ENCODE results near the gene CILP2.

The CILP2 gene

DNA sequence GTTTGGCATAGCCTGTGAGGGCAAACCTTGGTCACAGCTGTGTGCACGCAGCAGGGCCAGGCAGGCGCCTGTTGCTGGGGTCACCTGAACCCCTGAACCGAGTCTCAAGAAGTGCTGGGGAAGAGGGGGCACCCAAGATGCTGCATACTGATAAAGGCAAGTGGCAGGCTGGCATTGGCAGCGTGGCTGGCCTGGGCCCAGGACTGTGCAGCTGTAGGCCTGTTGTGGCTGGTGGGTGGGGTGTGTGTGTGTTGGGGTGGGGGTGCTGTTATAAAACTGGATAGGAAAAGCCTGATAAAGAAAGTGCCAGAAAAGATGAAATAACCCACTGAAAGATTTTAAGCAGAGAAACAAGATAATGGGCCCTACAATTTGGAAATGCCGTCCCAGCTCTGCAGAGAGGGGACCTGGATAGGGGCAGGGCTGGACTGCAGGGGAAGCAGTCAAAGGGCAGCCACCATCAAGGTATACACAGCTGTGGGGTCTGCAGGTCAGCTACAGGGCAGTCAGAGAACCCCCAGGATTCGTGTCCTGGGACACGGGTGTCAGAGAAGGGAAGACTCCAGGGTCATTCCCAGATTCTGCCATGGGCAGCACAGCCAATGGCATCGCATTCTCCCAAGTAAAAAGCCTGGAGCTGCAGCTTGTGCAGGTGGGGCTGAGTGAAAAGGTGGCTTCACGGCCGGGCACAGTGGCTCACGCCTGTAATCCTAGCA, 33.2 kb downstream of the CILP2 start:
- DNase-seq = no peak

DNA sequence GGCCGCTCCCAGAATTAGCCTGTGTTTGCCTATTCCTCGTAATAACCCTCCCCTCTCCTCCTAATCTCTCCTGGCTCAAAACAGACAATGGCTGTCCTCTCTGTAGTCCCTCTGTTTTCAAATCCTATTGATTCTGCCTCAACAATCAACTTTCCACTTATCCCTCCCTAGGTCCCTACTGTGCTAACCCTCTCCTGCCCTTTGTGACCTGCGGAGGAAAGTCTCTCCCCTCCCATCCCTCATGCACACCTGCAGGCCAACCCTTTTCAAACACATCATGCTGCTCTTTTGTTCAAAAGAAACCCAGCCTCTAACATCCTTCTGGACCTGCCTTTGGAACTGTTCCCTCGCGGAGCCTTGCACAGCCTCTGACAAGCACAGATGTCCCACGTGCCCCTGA, 37.3 kb downstream of the CILP2 start:
- DNase-seq = no peak

DNA sequence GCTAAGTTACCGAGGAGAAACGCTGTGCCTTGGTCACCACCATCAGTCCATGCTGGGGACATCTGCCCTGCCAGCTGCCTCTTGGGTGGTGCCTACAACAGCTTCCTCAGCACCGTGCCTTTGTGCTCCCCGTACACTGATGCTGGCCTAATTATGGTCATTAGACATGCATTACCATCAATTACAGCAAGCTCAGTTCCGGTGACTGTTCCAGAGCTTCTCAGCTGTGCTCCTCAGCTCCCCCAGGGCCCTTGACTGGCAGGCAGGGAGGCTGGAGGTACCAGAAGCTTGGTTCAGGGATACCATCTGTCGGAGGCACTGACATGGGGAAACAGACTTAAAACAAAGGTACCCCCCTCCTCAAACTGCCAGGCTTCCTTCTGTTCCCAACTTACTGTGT, 40.2 kb downstream of the CILP2 start:
- no peak for DNase-seq

DNA sequence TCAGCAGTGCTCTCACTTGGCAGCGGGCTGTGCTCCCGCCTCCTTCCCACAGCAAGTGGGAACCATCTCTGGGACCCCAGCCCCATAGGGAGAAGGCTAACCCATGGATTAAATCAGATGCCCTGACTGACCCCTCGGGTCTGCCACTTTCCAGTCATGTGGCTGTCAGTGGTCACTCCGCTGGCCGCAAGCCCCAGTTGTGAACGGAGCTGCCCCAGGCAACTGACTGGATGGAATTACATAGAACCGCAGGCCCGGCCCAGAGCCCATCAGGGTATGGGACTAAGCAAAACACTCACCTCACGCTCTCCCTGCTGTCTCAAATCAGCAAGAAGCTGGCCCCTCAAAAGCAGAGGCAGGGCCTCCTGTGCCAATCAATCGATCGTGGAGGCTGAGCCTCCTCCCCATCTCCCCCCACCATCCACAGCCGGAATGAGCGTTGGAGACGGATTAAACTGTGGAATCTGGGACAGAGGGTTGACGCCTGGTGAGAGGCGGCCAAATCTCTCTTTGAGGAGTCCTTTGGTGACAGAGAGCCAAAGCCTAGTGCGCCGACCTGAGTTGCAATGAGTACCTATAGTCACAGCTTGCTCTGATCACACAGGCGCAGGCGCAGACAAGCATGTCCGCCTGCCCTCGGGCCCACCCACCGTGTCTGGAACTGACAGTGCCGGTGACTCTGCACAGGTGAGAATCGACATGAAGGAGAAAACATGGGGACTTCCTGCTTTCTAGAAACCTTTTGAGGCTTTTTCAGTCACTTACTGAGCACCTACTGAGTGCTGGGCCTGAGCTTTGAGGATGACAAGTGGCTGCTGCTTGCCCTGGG, 41.7 kb downstream of the CILP2 start:
- DNase-seq = no peak

DNA sequence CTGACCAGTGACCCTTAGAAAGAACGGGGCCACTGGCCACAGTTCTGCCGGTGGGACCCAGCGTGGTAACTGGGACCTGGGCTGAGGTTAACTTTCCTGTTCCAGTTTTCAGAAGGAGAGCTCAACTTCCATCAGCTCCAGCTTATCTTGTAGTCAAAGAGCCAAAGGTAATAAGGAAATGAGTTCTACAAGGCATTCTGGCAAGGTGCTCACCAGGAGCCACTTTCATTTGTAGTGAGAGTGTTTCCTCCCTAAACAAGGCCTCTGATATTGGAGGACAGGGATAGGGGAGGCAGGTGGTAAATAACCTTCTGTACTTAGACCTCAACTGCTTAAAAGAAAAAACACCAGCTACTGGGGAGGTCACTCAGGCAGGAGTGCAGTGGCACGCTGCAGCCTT, 42.4 kb downstream of the CILP2 start:
- DNase-seq = no peak

DNA sequence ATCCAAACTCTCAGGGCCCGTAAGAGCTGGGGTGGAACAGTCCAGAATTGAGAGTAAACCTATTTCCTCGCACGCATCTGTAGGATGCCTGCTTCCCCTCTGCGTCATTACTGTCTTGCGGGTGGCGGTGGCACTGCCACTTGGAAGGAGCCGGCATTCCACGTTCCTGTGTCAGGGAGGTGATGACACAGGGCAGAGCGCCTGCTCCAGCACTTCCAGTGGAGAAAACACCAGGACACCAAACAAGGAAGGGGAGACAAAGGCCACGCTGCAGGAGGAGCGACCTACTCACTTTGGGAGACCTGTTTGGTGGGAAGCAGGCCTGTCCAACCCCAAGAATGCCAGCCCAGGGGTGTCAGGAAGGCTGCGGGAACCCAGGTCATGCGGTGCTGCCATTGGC, 43.3 kb downstream of the CILP2 start:
- DNase-seq = no peak

DNA sequence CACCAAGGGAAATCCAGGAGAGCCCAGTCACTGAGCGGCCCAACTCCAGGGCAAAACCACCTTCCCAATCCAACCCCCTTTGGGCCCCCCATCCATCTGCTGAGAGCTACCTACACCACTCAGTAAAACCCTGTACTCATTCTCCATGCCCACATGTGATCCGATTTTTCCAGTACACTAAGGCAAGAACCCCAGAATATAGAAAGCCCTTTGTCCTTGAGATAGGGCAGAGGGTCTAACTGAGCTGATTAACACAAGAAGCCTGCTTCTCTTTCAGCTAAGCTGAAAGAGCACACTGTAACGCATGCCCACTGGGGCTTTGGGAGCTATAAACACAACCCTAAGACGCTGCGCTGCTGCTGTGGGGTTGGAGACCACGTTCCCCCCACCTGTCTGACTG, 44.4 kb downstream of the CILP2 start:
- DNase-seq = no peak

DNA sequence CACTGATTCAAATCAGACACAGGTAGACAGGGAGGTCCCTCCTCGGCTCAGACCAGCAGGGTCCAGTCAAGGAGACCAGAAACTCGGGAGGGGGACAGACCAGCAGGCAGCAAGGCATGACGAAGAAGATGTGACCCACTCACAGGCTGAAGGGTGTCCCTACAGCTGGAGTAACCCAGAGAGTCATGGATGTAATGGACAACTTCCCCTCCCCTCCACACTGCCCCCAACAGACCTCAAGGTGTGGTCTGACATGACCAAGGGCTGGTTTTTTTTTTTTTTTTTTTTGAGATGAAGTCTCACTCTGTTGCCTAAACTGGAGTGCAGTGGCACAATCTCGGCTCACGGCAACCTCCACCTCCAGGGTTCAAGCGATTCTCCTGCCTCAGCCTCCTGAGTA, 46.3 kb downstream of the CILP2 start:
- DNase-seq = no peak

DNA sequence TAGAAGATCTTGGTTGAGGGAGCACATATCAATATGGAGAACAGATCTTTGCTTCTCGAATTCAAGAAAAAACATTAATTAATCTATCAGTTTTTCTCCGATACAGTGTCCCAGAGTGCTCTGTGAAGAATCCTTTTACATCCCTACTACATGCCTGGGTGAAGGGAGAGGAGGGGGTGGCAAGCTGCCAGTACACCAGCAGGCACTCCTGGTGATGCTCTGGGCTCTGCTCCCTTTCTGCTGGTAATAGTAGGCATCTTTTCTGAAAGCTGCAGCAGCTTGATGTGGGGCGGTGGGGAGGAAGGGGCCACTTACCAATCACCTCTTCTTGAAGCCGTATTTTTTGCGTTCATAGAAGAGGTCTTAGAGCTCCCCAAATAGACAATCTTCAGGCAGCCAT, 49.7 kb downstream of the CILP2 start:
- DNase-seq = no peak

DNA sequence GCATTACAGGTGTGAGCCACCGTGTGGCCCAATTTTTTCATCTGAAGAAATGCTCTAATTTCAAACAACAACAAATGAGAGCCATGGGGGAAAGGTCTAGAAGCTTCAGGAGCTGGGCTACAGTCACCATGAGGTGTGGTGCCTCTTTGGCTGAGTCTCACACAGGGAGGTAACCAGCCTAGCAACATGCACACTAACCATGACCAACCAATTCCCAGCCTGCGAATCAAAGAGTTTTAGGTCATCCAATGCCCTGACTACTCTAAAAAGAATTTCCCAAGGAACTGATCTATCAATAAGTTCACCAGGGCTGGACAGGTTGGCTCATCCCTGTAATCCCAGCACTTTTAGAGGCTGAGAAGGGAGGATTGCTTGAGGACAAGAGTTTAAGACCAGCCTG, 50.5 kb downstream of the CILP2 start:
- DNase-seq = no peak

DNA sequence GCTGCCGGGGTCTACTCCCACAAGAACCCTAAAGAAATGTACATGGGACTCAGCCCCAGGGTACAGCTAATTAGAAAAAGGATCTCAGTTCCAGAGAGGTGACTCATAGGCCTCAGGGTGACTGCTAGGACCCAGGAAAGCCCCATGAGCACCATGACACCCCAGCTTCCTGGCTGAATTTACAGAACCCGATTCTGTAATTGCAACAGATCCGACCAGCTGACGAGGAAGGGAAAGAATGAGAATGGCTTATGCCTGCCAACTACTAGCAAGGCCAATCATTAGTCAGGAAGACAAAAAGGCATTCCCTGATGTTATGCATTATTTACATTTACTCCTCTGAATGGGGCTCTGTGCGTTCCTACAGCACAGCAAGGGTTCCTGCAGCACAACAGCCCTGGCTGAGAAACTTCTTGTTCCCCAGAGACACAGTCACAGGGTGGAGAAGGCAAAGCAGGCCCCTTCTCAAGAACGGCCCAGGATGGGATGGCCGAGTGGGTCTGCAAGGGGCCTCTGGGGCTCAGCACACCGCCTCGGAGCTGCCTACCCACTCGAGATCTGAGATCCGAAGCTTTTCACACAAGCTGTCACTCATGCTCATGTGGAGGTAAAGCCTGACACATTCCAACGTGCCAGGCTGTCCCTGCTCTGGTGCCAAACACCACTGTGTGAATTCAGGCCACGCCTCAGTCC, 53.2 kb downstream of the CILP2 start:
- DNase-seq = peak; percentile 83

DNA sequence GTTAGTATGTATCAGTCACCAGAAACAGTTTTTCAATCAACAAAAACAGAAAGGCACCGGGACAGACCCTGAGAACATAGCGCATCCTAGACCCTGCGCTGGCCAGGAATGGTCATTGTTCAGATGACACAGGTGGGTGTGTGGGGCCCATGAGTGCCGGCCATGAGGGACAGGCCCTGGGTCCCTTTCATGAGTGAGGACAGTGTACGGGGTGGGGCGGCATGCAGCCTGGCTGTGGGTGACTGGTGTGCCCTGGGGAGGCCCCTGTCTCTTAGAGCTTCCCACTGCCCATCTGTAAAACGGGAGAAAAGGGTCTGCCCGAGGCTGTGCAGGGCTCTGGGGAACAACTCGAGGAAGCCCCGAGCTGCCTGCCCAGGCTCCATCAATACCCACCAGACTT, 54.6 kb downstream of the CILP2 start:
- DNase-seq = no peak

DNA sequence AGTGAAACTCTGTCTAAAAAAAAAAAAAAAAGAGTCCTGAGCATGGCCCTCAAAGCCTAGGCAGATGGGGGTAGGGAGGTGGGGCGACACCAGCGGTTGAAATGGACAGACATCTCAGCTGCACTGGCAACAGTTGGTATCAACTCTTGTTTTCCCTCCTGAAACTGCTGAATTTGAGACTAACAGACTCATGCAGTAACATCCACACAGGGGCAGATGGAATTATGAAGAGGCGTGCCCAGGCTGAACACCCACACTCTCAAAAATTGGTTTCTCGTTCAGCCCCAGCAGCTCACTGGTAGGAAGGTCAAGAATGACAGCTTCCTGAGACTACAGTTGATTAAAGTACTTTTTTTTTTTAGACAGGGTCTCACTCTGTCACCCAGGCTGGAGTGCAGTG, 56.3 kb downstream of the CILP2 start:
- no peak for DNase-seq

DNA sequence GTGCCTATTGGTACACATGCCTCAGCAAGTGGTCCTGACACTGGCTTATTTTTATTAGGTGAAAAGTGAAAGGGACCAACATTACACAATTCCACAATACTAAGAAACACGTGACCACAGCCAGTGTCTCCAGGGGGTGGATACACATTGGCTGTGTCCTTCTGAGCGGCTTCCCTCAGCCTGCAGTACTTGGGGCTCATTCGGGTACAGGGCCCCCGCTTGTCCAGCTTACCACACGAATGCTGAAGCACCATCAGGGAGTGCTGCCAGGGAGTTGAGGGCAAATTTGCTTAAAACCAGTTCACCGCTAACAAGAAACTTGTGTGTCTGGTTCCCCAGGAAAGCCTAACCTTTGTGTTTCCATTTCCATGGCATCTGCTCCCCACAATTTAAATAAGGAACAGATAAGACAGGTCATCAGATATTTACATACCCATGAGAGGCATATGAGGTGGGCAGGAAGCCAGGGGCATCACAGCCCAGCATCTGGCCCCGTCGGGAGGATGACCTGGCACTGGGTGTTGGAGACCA, 57.2 kb downstream of the CILP2 start:
- no peak for DNase-seq

Measured in CD4-positive, alpha-beta T cell treated with Interleukin-10 for 1 hour (primary cell).